PC-3 (cell line): ENCODE measurements around the gene SYCE1. TPM values are rescaled to one million over a fixed set of nuclear protein-coding genes. Genes with fewer than 3 reads are reported as not detected.

Experiments
- ATAC-seq: fragments of 200-7000 bp; cut with Tn5 transposase; 2 replicates; pipeline ENCODE4 v1.9.1; 2020; ENCODE audit warnings: mild to moderate bottlenecking, moderate library complexity
- BruUV-seq: library from RNA; stranded (reverse); fragments of 400-500 nt; replicated peaks from 2 replicates; lab custom pipeline; 2021; lab: Mats Ljungman, UMichigan
- CTCF ChIA-PET: fragments of 300-600 bp; sonication (Branson Sonifier 250); formaldehyde crosslinking; loops from one replicate; lab custom pipeline; 2022; ENCODE audit warnings: antibody characterized with exemption; lab: Charles Lee
- POLR2A ChIA-PET: fragments of 300-600 bp; sonication (Branson Sonifier 250); formaldehyde crosslinking; loops from one replicate; lab custom pipeline; 2022; ENCODE audit warnings: antibody characterized with exemption; ENCODE audit not compliant: unreplicated experiment; lab: Charles Lee
- DNase-seq: peaks from one replicate; pipeline ENCODE4 v3.0.0-alpha.2; 2015
- H2AFZ ChIP-seq: fragments of 300-600 bp; sonication (generic); 2 replicates; pipeline ENCODE4 v1.6.0; 2016; ENCODE audit warnings: antibody characterized with exemption, low read length
- H3F3A ChIP-seq: fragments of 300-600 bp; sonication (generic); one replicate; pipeline ENCODE4 v1.6.0; 2017; ENCODE audit warnings: antibody characterized with exemption, low read length, control low read depth, mild to moderate bottlenecking; ENCODE audit not compliant: unreplicated experiment
- H3K27ac ChIP-seq: fragments of 300-600 bp; sonication (generic); 2 replicates; pipeline ENCODE4 v1.5.1; 2016; ENCODE audit warnings: mild to moderate bottlenecking, low read length
- H3K27me3 ChIP-seq: fragments of 300-600 bp; sonication (generic); 2 replicates; pipeline ENCODE4 v1.6.1; 2016; ENCODE audit warnings: low read length, mixed read lengths
- H3K36me3 ChIP-seq: fragments of 300-600 bp; sonication (generic); 2 replicates; pipeline ENCODE4 v1.6.1; 2016; ENCODE audit warnings: low read depth, mixed run types, low read length, mixed read lengths
- H3K4me1 ChIP-seq: fragments of 300-600 bp; sonication (generic); 2 replicates; pipeline ENCODE4 v1.5.1; 2016; ENCODE audit warnings: low read length; ENCODE audit not compliant: insufficient read depth
- H3K4me2 ChIP-seq: fragments of 300-600 bp; sonication (generic); 2 replicates; pipeline ENCODE4 v1.6.0; 2016; ENCODE audit warnings: low read length
- H3K4me3 ChIP-seq: fragments of 300-600 bp; sonication (generic); 2 replicates; pipeline ENCODE4 v1.5.1; 2016; ENCODE audit warnings: mild to moderate bottlenecking, low read length, mixed read lengths
- H3K79me2 ChIP-seq: fragments of 300-600 bp; sonication (generic); 2 replicates; pipeline ENCODE4 v1.6.1; 2017; ENCODE audit warnings: low read length, mixed read lengths
- H3K9ac ChIP-seq: fragments of 300-600 bp; sonication (generic); 2 replicates; pipeline ENCODE4 v1.6.0; 2016; ENCODE audit warnings: mild to moderate bottlenecking, low read length
- H3K9me2 ChIP-seq: fragments of 300-600 bp; sonication (generic); replicated peaks from 2 replicates; pipeline ENCODE4 v1.6.1; 2016; ENCODE audit warnings: mixed run types, low read length, mixed read lengths
- H3K9me3 ChIP-seq: fragments of 300-600 bp; sonication (generic); 2 replicates; pipeline ENCODE4 v1.6.1; 2016; ENCODE audit warnings: low read length, mixed read lengths
- H4K20me1 ChIP-seq: fragments of 300-600 bp; sonication (generic); 2 replicates; pipeline ENCODE4 v1.6.1; 2016; ENCODE audit warnings: low read length, mixed read lengths
- EZH2 ChIP-seq: fragments of 300-600 bp; sonication (generic); IDR thresholded peaks from one replicate; pipeline ENCODE4 v1.6.1; 2017; ENCODE audit warnings: antibody characterized with exemption, mild to moderate bottlenecking, low read length; ENCODE audit not compliant: unreplicated experiment
- EZH2phosphoT487 ChIP-seq: fragments of 300-600 bp; sonication (generic); IDR thresholded peaks from 2 replicates; pipeline ENCODE4 v1.6.1; 2018; ENCODE audit warnings: mild to moderate bottlenecking, antibody characterized with exemption, low read length, borderline replicate concordance
- intact Hi-C: fragments of 100-400 bp; cut with micrococcal nuclease; formaldehyde crosslinking; loops from 2 replicates; pipeline ENCODE4 v1.9.0; 2023
- total RNA-seq: library from RNA; depleted of rRNA; stranded (reverse); fragments of >200 nt; gene quantifications from 2 replicates; pipeline ENCODE4 v1.2.3, GENCODE V29; 2014
- TF ChIP-seq, protein P1 (sequence below): fragments of 300-600 bp; sonication (generic); conservative IDR thresholded peaks from 2 replicates; pipeline ENCODE4 v1.5.1; 2017; ENCODE audit warnings: antibody characterized with exemption, low read depth, mild to moderate bottlenecking, low read length

Gene SYCE1
- total RNA-seq, 1 experiment from 2014 or later, result not detected

DNA sequence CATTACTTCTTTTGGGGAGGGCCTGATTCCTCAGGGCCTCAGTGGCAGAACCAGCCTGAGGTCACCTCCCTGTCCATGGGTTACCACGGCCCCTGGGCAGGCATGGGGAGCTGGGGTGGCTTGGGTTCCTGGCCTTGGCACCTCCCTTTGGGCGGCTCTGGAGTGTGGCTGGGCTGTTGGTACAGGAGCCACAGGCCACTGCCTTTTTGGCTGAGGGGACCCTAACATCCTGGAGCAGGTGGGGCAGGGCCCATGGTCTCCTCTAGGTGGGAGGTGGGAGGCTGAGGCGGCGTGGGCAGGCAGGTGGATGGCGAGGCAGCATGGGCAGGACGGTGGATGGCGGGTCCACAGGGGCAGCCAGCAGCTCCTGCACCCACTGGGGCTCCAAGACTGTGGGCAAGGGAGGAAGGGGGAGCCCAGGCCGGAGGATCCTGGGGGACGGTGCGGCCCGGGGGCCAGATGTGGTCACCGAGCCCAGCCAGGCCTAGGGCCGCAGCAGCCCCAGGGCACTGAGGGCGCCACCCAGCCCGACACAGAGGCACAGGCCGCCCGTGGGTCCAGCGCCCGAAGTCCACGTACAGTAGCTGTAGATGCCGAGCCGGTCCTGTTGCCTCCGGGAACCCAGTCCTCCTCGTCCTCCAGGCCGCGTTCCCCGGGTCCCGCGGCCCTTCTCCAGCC is 2.4 kb upstream of the SYCE1 start:
- Histone ChIP-seq H3K9me2 (no peaks in the 10 kb centered on the region), H3K4me1 (no peaks in the 10 kb centered on the region), H3K4me2 (no peak overlapping the region), H3K4me3 (no peak overlapping the region), H3K9me3 (no peaks in the 10 kb centered on the region), H3K36me3 (no peaks in the 10 kb centered on the region), H2AFZ (no peak overlapping the region), H3K27ac (no peak overlapping the region), H4K20me1 (no peaks in the 10 kb centered on the region), H3K79me2 (no peaks in the 10 kb centered on the region), H3K27me3 (no peaks in the 10 kb centered on the region), H3K9ac (no peak overlapping the region), H3F3A (no peaks in the 10 kb centered on the region)
- CTCF ChIA-PET, result no interaction called here
- intact Hi-C loops, result no loop called here
- POLR2A ChIA-PET, result no interaction called here
- TF ChIP-seq EZH2phosphoT487 (no peak), EZH2 (no peak)
- TF ChIP-seq, protein P1, sequence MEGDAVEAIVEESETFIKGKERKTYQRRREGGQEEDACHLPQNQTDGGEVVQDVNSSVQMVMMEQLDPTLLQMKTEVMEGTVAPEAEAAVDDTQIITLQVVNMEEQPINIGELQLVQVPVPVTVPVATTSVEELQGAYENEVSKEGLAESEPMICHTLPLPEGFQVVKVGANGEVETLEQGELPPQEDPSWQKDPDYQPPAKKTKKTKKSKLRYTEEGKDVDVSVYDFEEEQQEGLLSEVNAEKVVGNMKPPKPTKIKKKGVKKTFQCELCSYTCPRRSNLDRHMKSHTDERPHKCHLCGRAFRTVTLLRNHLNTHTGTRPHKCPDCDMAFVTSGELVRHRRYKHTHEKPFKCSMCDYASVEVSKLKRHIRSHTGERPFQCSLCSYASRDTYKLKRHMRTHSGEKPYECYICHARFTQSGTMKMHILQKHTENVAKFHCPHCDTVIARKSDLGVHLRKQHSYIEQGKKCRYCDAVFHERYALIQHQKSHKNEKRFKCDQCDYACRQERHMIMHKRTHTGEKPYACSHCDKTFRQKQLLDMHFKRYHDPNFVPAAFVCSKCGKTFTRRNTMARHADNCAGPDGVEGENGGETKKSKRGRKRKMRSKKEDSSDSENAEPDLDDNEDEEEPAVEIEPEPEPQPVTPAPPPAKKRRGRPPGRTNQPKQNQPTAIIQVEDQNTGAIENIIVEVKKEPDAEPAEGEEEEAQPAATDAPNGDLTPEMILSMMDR, result no peak
- BruUV-seq, result no TSS peak
- DNase-seq (no peak), ATAC-seq (no peak)

- POLR2A ChIA-PET, result no interaction called here
- H3K4me2 ChIP-seq, result no peak overlapping the region
Measured at GRCh38 chr10:133567119-133567518, 1.7 kb upstream of the SYCE1 start.

DNA sequence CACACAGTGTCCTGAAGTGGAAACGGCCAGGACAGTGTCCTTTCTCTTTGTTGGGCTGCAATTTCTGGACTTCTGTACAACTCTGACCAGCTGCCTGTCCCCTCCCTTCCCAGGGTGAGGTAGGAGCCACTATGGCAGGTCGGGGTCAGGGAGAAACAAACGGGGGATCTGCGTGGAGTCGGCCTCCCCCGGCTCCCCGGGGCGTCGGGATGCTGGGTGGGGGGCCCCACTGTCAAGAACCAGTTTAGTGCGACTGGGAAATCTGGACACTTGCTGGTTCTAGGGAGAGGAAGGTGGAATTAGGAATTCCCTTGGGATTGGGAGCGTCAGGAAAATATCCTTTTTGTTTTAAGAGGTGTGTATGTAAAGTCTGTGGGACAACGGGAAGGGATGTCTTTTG is 567 bp downstream of the SYCE1 start:
- intact Hi-C loops, result no loop called here
- Histone ChIP-seq H3K9me2 (no peaks in the 10 kb centered on the region), H3K27ac (no peak overlapping the region), H4K20me1 (no peaks in the 10 kb centered on the region), H3K4me3 (no peak overlapping the region), H3K79me2 (no peaks in the 10 kb centered on the region), H3K27me3 (peaks cover 5% of the 10 kb centered on the region; the same call in 1 of the 2 replicates), H3K4me2 (no peak overlapping the region), H2AFZ (no peak overlapping the region), H3K9me3 (no peaks in the 10 kb centered on the region), H3K4me1 (no peaks in the 10 kb centered on the region), H3K9ac (no peak overlapping the region), H3F3A (no peaks in the 10 kb centered on the region), H3K36me3 (no peaks in the 10 kb centered on the region)
- no TSS peak for BruUV-seq
- DNase-seq, result no peak
- POLR2A ChIA-PET, result no interaction called here
- ATAC-seq, result no peak
- CTCF ChIA-PET, result no interaction called here
- TF ChIP-seq EZH2, result no peak
- TF ChIP-seq, protein P1, result no peak
- TF ChIP-seq EZH2phosphoT487, result no peak

More at GRCh38 chr10:133567119-133567518, 1.7 kb upstream of the SYCE1 start:
- no peak overlapping the region for H3K4me3 ChIP-seq
- no TSS peak for BruUV-seq
- TF ChIP-seq EZH2 (no peak), EZH2phosphoT487 (no peak)
- TF ChIP-seq, protein P1, result no peak
- H3K4me1 ChIP-seq, result no peaks in the 10 kb centered on the region
- H3K27ac ChIP-seq, result no peak overlapping the region
- no peaks in the 10 kb centered on the region for H3K36me3 ChIP-seq
- DNase-seq (no peak), ATAC-seq (no peak)
- H3K9ac ChIP-seq, result no peak overlapping the region
- H3K27me3 ChIP-seq, result no peaks in the 10 kb centered on the region
- H3K9me2 ChIP-seq, result no peaks in the 10 kb centered on the region
- CTCF ChIA-PET, result no interaction called here
- H2AFZ ChIP-seq, result no peak overlapping the region
- H4K20me1 ChIP-seq, result no peaks in the 10 kb centered on the region
- H3K9me3 ChIP-seq, result no peaks in the 10 kb centered on the region
- H3K79me2 ChIP-seq, result no peaks in the 10 kb centered on the region
- H3F3A ChIP-seq, result no peaks in the 10 kb centered on the region
- intact Hi-C loops, result no loop called here
